ENCODE measurements around the gene SCARB1. TPM values are rescaled to one million over a fixed set of nuclear protein-coding genes. Genes with fewer than 3 reads are reported as not detected.

The SCARB1 gene
- total and polyA plus RNA-seq, 2 donors (not counting 3 experiments of a cell fraction or from before 2014, with no cell fraction given) = 125 to 141 TPM

GRCh38 chr12:124772289-124773170 is 91.1 kb downstream of the SCARB1 start:
- intact Hi-C loops (cut with micrococcal nuclease) = loop anchor here (5.0 to 10.0 kb wide), 2 partner anchors 448 to 865 kb away; no protein-coding TSS in a partner anchor
- DNase-seq (ENCODE audit: low read depth, low spot score) (no peak), FAIRE-seq (no peak)
- ChIA-PET POLR2A (no interaction called here), CTCF (interaction anchor here (0.6 to 3.3 kb wide), 26 partner anchors 8 to 740 kb away, joined by 3 to 35 read pairs (median 5); partner anchors contain the start of gene NCOR2)
- Histone ChIP-seq H3K9me1 (replicated peaks; ENCODE audit: control insufficient read depth, extremely low read depth, insufficient read depth, low read length) (no peaks in the 10 kb centered on the region), H3K4me1 (ENCODE audit: control insufficient read depth, extremely low read depth, insufficient read depth, low read length) (peaks cover 9% of the 10 kb centered on the region), H3K27ac (ENCODE audit: insufficient read depth, low read depth, low read length) (no peak overlapping the region), H3K4me2 (ENCODE audit: insufficient read depth, low read length) (no peak overlapping the region), H3K9me3 (replicated peaks; ENCODE audit: control insufficient read depth, insufficient read depth, low read length) (no peaks in the 10 kb centered on the region), H4K20me1 (replicated peaks; ENCODE audit: control insufficient read depth, extremely low read depth, insufficient read depth, low read length) (no peaks in the 10 kb centered on the region), H3K36me3 (ENCODE audit: control insufficient read depth in 2 of 2, extremely low read depth in 1 of 2, insufficient read depth in 2 of 2, low read length in 2 of 2) (no peaks in the 10 kb centered on the region), H3K9ac (replicated peaks; ENCODE audit: extremely low read depth, insufficient read depth, low read length) (no peak overlapping the region), H3K79me2 (ENCODE audit: control insufficient read depth, insufficient read depth, low read length) (no peaks in the 10 kb centered on the region), H3K27me3 (ENCODE audit: control insufficient read depth in 2 of 2, insufficient read depth in 2 of 2, low read length in 2 of 2) (no peaks in the 10 kb centered on the region), H3K4me3 (replicated peaks in 1 of 3; ENCODE audit: insufficient read depth in 1 of 3, low read depth in 1 of 3, low read length in 3 of 3) (no peak overlapping the region), H2AFZ (ENCODE audit: low read depth, low read length) (no peak overlapping the region)
- no TSS peak for BruUV-seq (replicated peaks)
- TF ChIP-seq GATA2 (IDR thresholded peaks at IDR 0.05; ENCODE audit: insufficient read depth, insufficient read length, low read depth, low read length) = no peak
- TF ChIP-seq MYC (IDR thresholded peaks at IDR 0.05; ENCODE audit: low read depth, low read length) = no peak
- TF ChIP-seq, protein P1, sequence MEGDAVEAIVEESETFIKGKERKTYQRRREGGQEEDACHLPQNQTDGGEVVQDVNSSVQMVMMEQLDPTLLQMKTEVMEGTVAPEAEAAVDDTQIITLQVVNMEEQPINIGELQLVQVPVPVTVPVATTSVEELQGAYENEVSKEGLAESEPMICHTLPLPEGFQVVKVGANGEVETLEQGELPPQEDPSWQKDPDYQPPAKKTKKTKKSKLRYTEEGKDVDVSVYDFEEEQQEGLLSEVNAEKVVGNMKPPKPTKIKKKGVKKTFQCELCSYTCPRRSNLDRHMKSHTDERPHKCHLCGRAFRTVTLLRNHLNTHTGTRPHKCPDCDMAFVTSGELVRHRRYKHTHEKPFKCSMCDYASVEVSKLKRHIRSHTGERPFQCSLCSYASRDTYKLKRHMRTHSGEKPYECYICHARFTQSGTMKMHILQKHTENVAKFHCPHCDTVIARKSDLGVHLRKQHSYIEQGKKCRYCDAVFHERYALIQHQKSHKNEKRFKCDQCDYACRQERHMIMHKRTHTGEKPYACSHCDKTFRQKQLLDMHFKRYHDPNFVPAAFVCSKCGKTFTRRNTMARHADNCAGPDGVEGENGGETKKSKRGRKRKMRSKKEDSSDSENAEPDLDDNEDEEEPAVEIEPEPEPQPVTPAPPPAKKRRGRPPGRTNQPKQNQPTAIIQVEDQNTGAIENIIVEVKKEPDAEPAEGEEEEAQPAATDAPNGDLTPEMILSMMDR (IDR thresholded peaks at IDR 0.05; ENCODE audit: extremely low read depth in 1 of 2, insufficient read depth in 1 of 2, low read depth in 1 of 2, low read length in 2 of 2) = no peak
- no peak for TF ChIP-seq POLR2A (IDR thresholded peaks at IDR 0.05; ENCODE audit: low read depth, low read length)
- TF ChIP-seq POLR2AphosphoS5 (IDR thresholded peaks at IDR 0.05; ENCODE audit: insufficient read depth, low read depth, low read length) = no peak
- dilution Hi-C loops (cut with MboI; ENCODE audit: extremely low pct_ligation_motif_present, low sequenced_read_pairs) = no loop called here
